HG02588 (cell line): Measurements from ENCODE around the gene NHS.
"Not testable (repeated sequence)": the region's sequence is repeated elsewhere in the genome, so short reads cannot be mapped to it uniquely, and the experiment has no call there.

Experiments
- ATAC-seq: cut with Tn5 transposase; IDR thresholded peaks from one replicate; pipeline ENCODE4 v1.9.1; 2021; ENCODE audit warnings: mild to moderate bottlenecking, moderate library complexity; ENCODE audit not compliant: unreplicated experiment

Gene NHS

GRCh38 chrX:17443556-17443955 is 68.6 kb downstream of the NHS start:
- no peak for ATAC-seq

DNA sequence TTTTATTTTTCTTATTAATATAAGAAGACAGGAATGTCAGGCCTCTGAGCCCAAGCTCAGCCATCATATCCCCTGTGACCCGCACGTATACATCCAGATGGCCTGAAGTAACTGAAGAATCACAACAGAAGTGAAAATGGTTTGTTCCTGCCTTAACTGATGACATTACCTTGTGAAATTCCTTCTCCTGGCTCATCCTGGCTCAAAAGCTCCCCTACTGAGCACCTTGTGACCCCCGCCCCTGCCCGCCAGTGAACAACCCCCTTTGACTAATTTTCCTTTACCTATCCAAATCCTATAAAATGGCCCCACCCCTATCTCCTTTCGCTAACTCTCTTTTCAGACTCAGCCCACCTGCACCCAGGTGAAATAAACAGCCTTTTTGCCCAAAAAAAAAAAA is 71.3 kb downstream of the NHS start:
- not testable (repeated sequence) for ATAC-seq

DNA sequence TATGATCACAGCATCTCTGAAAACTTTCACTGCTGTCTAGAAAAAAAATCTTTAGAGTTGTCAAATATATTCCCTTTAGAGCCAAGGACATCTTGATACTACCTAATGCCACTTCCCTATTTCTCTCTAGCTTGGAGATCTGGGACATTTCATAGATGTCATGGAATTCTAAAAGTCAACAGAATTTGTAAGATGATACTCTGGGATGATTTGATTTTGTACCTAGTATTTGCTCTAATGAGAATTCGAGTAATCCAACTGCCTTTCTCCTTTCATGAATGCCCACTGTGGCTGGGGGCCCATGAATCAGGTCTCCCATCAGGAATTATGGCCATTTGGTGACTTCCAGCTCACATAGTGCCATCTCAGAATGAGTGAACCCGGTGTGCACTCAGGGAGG is 73.2 kb downstream of the NHS start:
- no peak for ATAC-seq

- ATAC-seq = no peak
Observed at GRCh38 chrX:17449866-17450265, 74.9 kb downstream of the NHS start.

DNA sequence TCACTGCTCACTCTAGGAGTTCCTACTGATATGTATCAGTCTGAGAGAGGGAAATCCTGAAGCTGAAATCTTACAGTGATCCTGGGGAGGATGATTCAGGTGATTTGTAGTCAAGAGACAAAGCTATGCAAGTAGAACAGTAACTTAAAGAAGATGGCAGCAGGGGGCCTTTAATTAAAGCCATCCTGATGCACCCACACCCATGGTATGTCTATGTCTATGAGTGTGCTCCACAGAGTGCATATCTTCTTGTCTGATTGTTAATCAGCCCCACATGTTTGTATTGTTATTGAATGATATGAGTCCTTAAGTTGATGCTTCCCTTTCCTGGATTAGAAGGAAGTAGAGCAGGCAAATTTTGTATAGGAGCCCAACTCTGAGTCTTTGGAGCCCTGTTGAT is 78.8 kb downstream of the NHS start:
- ATAC-seq = no peak

- no peak for ATAC-seq
Observed at GRCh38 chrX:17456526-17456925, 81.5 kb downstream of the NHS start.

GRCh38 chrX:17459008-17459611 is 84.1 kb downstream of the NHS start:
- no peak for ATAC-seq

GRCh38 chrX:17459661-17460060 is 84.7 kb downstream of the NHS start:
- ATAC-seq = no peak

- no peak for ATAC-seq
Observed at GRCh38 chrX:17462881-17463280, 87.9 kb downstream of the NHS start.

GRCh38 chrX:17464194-17464593 is 89.2 kb downstream of the NHS start:
- ATAC-seq = no peak

DNA sequence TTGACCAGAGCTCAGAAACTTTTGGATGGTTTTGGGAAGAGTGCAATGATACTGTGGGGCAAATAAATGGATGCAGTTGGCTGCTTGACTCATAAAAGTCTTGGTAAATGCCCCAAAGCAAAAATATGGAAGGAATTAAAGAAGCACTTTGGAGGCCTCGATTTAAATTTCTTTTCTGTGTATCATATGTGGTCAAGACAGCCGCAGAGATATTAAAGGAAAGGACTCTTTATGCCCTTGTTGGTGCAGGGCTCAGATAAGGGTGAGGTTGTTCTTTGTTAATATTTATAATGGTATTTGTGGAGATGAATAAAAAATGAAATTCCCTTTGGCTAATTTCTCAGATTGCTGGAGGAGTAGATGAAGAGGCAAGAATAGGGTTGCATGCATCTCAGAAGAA is 90.2 kb downstream of the NHS start:
- no peak for ATAC-seq

DNA sequence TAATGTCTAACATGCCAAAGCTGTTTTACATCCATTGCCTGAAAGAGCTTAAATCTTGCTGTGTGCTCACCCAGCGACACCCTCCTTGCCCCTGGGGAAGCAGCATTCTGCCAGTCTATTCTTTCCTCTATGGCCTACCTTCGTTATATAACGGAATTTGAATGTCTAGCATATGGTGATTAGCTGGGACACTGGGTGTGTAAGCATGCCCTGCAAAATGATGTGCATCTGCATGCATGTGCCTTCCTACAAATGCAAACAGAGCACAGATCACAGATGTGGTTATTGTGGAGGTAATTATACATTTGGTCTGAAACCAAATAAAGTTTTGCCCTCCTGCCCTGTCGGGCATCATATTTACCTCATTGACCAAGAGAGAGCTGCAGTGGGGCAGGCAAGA is 90.8 kb downstream of the NHS start:
- no peak for ATAC-seq

DNA sequence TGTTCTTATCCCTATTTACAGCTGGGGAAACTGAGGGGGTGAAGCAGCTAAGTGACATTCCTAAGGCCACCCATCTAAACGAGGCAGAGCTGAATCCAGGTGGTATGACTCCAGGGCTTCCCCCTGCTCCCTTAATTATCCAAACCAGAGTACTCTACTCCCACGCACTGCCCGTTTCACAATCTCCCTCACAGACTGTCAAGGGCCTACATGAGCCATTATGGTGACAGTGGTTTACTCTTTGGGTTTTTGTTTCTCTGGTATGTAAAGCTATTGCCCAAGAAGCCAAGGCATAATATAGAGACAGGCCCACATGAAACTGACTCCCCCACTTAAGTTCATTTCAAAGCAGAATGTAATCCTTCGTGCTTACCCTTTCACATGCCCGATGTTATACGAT is 95.1 kb downstream of the NHS start:
- no peak for ATAC-seq

DNA sequence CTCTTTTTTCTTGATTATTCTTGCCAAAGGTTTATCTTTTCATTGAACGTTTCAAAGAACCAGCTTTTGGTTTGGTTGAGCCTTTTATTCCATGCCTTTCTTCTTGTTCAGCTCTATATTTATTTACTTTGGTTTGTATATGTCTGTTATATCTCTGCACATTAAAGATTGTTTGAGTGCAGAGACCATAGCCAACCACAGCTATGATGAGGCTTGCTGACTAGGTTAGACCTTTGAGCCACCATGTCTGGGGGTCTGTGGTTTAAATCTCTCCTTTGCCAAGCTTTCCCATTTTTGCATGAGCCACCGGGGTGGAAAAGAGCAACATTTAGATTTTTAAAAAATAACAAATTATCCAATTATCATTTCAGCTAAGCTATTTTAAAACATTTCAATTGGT is 96.1 kb downstream of the NHS start:
- no peak for ATAC-seq

DNA sequence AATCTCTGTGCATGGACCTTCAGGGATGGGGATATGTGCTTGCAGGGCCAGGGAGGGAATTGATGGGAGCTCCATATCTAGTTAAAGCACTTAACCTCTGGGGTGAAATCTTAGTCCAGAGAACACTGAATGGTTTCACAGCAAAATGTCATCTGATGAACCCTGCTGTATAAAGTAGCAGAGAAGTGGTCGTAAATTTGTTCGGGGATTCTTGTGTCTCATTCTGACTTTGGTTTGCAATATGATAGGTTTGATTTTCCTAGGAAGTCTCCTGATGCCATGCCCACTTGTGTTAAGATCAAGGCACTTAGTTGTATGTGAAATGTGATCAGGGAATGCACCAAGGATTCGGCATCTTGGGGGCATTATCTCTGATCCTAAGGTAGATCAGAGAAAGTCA is 96.9 kb downstream of the NHS start:
- no peak for ATAC-seq

DNA sequence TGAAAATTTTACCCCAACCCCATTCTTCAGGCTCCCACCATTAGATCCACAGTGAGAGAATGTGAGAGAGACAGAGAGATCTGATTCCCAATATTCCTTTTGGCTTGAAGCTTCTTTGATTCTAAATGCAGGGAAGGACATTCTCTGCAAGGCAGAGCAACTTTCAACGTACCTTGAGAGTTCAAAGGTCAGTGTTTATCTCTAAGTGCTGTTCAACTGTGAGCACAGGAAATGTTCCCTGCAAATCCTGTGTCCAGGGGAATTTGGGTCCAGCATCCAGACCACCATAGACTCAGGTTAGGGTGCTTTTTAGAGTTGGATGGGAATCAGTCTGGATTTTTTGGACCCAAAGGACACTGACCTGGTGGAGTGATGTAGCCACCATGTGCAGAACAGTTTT is 97.4 kb downstream of the NHS start:
- no peak for ATAC-seq

DNA sequence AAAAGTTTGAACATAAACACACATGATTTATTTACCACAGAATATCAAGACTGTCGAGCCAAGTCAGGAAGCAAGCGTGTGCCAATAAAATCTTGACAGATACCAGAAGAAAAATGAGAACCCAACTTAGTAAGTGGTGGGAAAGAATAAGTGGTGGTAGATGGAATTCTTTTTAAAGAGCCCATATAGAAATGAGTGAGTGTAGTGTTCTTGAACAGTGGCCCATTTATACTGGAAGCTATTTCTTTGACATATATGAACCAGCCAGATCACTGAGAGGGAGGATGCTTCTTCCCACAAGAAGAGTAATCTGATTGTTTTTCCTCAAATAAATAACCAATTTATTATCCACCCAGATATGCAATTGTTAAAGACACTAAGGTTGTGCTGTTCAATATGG is 98.0 kb downstream of the NHS start:
- no peak for ATAC-seq

GRCh38 chrX:17474892-17475291 is 99.9 kb downstream of the NHS start:
- ATAC-seq = no peak

DNA sequence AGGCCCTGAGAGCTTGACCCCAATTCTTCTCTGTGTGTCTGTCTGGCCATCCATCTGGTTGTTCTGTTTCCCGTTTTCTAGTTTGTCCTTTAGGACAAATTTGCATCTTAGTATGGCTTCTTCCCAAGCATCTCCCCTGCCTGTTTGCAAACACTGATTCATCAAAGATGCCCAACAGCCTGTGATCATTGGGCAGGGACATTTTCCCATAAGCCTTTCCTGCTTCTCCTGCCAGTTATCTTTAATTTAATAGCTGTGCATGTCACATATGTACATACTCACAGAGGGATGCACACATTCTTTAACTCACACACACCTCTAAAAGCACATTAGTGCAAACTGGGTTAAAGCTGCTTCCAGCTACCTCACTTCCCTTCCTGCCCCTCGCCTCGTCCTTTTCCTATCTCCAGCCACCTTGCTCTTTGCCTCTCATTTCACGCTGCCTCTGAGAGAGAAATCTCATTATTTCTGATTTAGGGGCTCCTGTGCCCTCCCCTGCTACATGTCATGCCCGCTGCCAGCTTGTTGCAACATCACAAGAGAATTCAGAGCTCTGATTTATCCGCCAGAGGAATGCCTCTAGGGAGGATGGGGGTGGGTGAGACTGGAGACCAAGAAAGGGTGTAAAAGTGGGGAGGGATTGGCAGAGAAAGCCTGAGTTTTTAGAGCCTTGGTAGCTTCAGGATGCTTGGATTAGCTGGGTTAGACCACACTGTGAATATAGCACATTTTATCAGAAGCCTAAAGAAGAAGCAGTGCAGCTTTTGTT is 100.6 kb downstream of the NHS start:
- no peak for ATAC-seq

DNA sequence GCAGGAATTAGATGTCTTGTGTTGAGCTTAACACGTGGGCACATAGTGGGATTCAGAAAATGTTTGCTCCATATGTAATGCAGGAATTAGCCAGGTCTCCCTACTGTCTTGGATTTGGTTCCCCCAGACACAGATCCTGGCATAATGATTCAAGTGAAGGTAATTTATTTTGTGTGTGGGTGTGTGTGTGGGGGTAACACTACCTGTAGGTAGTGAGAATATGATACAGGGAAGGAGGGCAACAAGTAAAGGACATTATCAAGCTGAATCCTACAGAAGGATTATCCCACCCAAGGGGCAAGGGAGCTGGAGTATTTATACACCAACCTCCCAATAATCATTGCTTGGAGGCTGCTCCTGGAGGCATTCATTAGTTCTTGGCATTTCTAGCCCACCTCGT is 101.4 kb downstream of the NHS start:
- no peak for ATAC-seq

- no peak for ATAC-seq
Observed at GRCh38 chrX:17481086-17481485, 106.1 kb downstream of the NHS start.

DNA sequence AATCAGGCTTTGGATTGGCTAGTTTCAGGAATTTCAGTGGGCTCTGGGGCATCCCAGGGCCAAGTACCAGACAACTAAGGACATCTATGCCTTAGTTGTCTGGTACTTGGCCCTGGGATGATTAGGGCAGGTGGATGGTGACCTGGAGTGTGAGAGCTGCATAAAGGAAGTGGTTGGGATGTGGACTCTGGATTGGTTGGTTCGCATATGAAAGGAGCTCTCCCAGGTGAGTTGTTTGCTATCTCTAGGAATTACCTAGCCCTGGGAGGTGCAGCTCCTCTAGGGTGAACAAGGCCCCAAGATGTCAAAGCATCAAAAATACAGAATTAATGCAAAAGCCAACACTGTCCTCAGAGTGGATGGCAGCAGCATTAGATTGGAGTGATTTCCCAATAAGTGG is 109.6 kb downstream of the NHS start:
- no peak for ATAC-seq

DNA sequence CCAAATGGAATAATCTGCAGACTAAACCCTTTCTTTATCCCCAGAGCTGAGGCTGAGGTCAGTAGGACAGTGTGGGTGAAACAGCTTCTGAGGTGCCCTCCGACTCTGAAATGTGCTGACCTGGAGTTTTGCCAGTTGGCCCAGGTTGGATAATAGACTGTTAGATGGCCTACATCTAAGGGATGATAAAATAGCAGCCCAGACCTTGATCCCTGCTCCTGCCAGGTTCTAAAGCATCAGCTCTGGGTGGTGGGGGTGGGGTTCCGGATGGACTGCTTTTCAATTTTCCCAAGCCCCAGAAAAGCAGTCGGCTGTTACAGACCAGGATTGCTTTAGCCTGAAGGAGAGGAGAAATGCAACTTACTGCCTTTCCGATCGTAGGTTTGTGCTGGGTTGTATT is 110.4 kb downstream of the NHS start:
- ATAC-seq = no peak
